Peyer's patch (tissue), 4 donors: Measurements from ENCODE around the gene PRSS21. TPM values are rescaled to one million over a fixed set of nuclear protein-coding genes. Genes with fewer than 3 reads are reported as not detected.

Source experiments
- DNase-seq, 3 donors: peaks; one replicate each; pipeline ENCODE4 v3.0.0-alpha.2; 2017 to 2019
- H3K27ac ChIP-seq, 4 donors: fragments of 200-600 bp; sonication (generic); one replicate each; pipeline ENCODE4 v1.5.1; 2016 to 2019
- H3K27me3 ChIP-seq, 2 donors: fragments of 200-600 bp; sonication (generic); one replicate each; pipeline ENCODE4 v1.5.1; 2019
- H3K36me3 ChIP-seq, 3 donors: fragments of 200-600 bp; sonication (generic); one replicate each; pipeline ENCODE4 v1.5.1; 2016 to 2019
- H3K4me1 ChIP-seq, 4 donors: fragments of 200-600 bp; sonication (generic); one replicate each; pipeline ENCODE4 v1.5.1; 2016 to 2019
- H3K4me3 ChIP-seq, 4 donors: fragments of 200-600 bp; sonication (generic); 1 replicate in 3 of 4; 2 replicates in 1 of 4; pipeline ENCODE4 v1.5.1; 2016 to 2019; ENCODE audit warnings: mild to moderate bottlenecking in 1 of 4
- H3K9me3 ChIP-seq, 4 donors: fragments of 200-600 bp; sonication (generic); one replicate each; pipeline ENCODE4 v1.5.1; 2016 to 2019; ENCODE audit warnings: mild to moderate bottlenecking in 1 of 4
- POLR2A ChIP-seq, 2 donors: fragments of 450-650 bp; IDR thresholded peaks; one replicate each; pipeline ENCODE4 v1.5.1; 2017; ENCODE audit warnings: antibody characterized with exemption in 2 of 2, mild to moderate bottlenecking in 2 of 2, moderate library complexity in 2 of 2
- total RNA-seq, 4 donors: library from RNA; depleted of rRNA; stranded (reverse); fragments of >200 nt; gene quantifications; one replicate each; pipeline ENCODE4 v1.1.0, GENCODE V29; 2016
- TF ChIP-seq, protein P1 (sequence below), 6 experiments: fragments of 450-650 bp in 4 of 6; fragments of 200-600 bp in 2 of 6; sonication (generic) in 1 of 6; IDR thresholded peaks; one replicate each; pipeline ENCODE4 v1.5.1; 2017 to 2019; ENCODE audit warnings: antibody characterized with exemption in 6 of 6, mild to moderate bottlenecking in 3 of 6, moderate library complexity in 1 of 6

PRSS21 gene
- total RNA-seq, 4 donors from 2014 or later: 0.88 TPM; not detected in 3

DNA sequence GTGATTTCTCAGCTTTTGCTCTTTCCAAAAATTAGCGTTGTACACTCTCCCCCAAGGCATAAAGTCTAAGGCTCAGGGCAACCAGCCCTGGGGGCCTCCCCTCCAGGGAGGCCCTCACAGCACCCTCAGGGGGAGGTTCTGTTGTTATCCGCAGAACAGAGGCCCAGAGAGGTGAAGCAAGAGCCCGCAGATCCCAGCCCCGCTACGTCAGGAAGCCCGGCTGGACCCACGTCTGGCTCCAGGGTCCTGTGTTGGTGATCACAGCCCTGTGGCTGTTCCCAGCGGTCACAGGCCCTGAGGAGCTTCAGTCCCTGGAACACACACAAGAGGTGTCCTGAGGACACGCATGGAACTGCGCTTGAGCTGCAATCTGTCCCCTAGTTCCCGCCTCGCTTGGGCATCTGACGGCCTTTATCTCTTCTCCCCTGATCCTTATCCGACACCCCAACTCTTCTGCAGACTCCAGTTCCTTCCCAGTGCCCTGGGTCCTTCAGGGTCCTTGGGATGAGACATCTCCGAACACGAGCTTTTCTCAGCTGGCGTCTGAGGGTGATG lies 11.9 kb downstream of the PRSS21 start:
- peak overlapping the region in 1 of 4 donors; percentile 70 for H3K27ac ChIP-seq
- no peaks in the 10 kb centered on the region for H3K36me3 ChIP-seq
- no peak overlapping the region for H3K4me3 ChIP-seq
- no peak for TF ChIP-seq POLR2A (IDR thresholded peaks at IDR 0.05)
- TF ChIP-seq, protein P1, sequence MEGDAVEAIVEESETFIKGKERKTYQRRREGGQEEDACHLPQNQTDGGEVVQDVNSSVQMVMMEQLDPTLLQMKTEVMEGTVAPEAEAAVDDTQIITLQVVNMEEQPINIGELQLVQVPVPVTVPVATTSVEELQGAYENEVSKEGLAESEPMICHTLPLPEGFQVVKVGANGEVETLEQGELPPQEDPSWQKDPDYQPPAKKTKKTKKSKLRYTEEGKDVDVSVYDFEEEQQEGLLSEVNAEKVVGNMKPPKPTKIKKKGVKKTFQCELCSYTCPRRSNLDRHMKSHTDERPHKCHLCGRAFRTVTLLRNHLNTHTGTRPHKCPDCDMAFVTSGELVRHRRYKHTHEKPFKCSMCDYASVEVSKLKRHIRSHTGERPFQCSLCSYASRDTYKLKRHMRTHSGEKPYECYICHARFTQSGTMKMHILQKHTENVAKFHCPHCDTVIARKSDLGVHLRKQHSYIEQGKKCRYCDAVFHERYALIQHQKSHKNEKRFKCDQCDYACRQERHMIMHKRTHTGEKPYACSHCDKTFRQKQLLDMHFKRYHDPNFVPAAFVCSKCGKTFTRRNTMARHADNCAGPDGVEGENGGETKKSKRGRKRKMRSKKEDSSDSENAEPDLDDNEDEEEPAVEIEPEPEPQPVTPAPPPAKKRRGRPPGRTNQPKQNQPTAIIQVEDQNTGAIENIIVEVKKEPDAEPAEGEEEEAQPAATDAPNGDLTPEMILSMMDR (IDR thresholded peaks at IDR 0.05): no peak
- H3K9me3 ChIP-seq: no peaks in the 10 kb centered on the region
- no peaks in the 10 kb centered on the region for H3K4me1 ChIP-seq
- DNase-seq: peak in 1 of 3 donors; percentile 14
- H3K27me3 ChIP-seq: no peaks in the 10 kb centered on the region

- Histone ChIP-seq H3K36me3 (no peaks in the 10 kb centered on the region), H3K27me3 (no peaks in the 10 kb centered on the region), H3K4me3 (peak within 1 kb of the TSS in 1 of 4 donors; percentile 2), H3K4me1 (no peaks in the 10 kb centered on the region), H3K9me3 (no peaks in the 10 kb centered on the region), H3K27ac (peak within 1 kb of the TSS in 3 of 4 donors; percentile 42 to 70 (median 52))
- TF ChIP-seq POLR2A (IDR thresholded peaks at IDR 0.05): no peak
- TF ChIP-seq, protein P1 (IDR thresholded peaks at IDR 0.05): no peak
- peak in 1 of 3 donors; percentile 59 for DNase-seq
These were observed 12.7 kb downstream of the PRSS21 start, which contains the start of gene ZG16B for GRCh38 chr16:2829501-2830354. ZG16B (plus strand) TSS chr16:2830303; CDS start chr16:2830442, 139 bp downstream.

DNA sequence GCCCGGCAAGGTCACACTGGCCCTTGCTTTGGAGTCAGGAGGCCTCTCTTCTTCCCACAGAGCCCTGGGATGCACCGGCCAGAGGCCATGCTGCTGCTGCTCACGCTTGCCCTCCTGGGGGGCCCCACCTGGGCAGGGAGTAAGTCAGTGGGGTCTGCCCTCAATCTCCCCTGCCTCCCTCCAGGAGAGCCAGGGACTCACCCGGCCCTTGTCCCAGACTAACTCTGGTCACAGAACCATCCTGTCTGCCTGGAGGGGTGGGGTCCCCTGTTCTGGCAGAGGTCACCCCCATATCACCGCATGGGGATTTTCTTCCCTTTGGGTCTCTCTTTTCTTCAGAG lies 13.3 kb downstream of the PRSS21 start:
- Histone ChIP-seq H3K4me1 (no peaks in the 10 kb centered on the region), H3K4me3 (peak overlapping the region in 1 of 4 donors; percentile 2), H3K27ac (peak overlapping the region in 2 of 4 donors; percentile 42 to 70), H3K27me3 (no peaks in the 10 kb centered on the region), H3K9me3 (no peaks in the 10 kb centered on the region), H3K36me3 (no peaks in the 10 kb centered on the region)
- no peak for DNase-seq
- TF ChIP-seq POLR2A (IDR thresholded peaks at IDR 0.05): no peak
- TF ChIP-seq, protein P1 (IDR thresholded peaks at IDR 0.05): no peak

GRCh38 chr16:2831203-2831602 lies 14.2 kb downstream of the PRSS21 start:
- DNase-seq: no peak
- TF ChIP-seq, protein P1 (IDR thresholded peaks at IDR 0.05): no peak
- TF ChIP-seq POLR2A (IDR thresholded peaks at IDR 0.05): no peak
- no peak overlapping the region for H3K27ac ChIP-seq

DNA sequence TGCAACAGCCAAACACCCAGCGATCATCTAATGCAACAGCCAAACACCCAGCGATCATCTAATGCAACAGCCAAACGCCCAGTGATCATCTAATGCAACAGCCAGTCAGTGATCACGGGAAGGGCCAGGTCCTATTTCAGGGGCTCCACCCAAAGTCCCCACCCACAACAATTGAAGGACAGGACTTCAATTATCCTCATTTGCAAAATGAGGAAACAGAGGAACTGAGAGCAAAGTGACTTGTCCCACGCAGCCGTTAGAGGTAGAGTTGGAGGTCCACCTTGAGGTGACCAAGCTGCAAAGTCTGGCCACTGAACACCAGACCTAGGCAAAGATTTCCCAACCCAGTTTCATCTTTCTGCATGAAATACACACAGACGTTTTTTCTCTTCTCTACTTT lies 16.7 kb downstream of the PRSS21 start:
- DNase-seq: peak in 1 of 3 donors; percentile 1
- no peaks in the 10 kb centered on the region for H3K4me1 ChIP-seq
- TF ChIP-seq, protein P1 (IDR thresholded peaks at IDR 0.05): no peak
- TF ChIP-seq POLR2A (IDR thresholded peaks at IDR 0.05): no peak
- H3K27ac ChIP-seq: no peak overlapping the region
- H3K36me3 ChIP-seq: no peaks in the 10 kb centered on the region
- no peak overlapping the region for H3K4me3 ChIP-seq
- H3K27me3 ChIP-seq: no peaks in the 10 kb centered on the region
- no peaks in the 10 kb centered on the region for H3K9me3 ChIP-seq

More at GRCh38 chr16:2831203-2831602, 14.2 kb downstream of the PRSS21 start:
- H3K4me1 ChIP-seq: no peaks in the 10 kb centered on the region
- H3K9me3 ChIP-seq: no peaks in the 10 kb centered on the region
- H3K4me3 ChIP-seq: no peak overlapping the region
- no peaks in the 10 kb centered on the region for H3K36me3 ChIP-seq
- H3K27me3 ChIP-seq: no peaks in the 10 kb centered on the region
